Loucy (cell line): Measurements from ENCODE around the gene SUFU.

Experiments used
- EZH2phosphoT487 ChIP-seq: fragments of 200-600 bp; IDR thresholded peaks from 2 replicates; pipeline ENCODE4 v1.6.1; 2018; ENCODE audit warnings: antibody characterized with exemption, mild to moderate bottlenecking, moderate library complexity, borderline replicate concordance
- TF ChIP-seq, protein P1 (sequence below): fragments of 200-600 bp; sonication (generic); conservative IDR thresholded peaks from 2 replicates; pipeline ENCODE4 v1.5.1; 2014; ENCODE audit warnings: mild to moderate bottlenecking, antibody characterized with exemption, low read length

DNA sequence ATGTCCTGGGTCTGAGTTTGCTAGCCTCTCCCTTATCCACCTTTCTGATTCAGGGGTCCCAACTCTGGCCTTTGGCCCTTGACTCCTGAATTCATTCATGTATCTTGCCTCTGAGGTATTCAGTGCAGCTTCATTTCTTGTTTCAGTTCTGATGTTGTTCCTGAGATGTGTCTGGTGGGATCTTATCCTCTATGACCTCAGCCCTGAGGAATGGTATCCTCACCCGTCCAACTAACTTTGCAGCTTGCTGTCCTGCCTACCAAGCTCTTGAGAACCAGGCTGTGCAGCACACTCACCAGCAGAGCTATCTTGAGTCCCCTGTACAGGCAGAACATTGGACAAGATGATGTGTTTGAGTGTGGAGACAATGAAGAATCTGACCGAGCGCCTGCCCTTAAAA lies 13.8 kb downstream of the SUFU start:
- TF ChIP-seq, protein P1, sequence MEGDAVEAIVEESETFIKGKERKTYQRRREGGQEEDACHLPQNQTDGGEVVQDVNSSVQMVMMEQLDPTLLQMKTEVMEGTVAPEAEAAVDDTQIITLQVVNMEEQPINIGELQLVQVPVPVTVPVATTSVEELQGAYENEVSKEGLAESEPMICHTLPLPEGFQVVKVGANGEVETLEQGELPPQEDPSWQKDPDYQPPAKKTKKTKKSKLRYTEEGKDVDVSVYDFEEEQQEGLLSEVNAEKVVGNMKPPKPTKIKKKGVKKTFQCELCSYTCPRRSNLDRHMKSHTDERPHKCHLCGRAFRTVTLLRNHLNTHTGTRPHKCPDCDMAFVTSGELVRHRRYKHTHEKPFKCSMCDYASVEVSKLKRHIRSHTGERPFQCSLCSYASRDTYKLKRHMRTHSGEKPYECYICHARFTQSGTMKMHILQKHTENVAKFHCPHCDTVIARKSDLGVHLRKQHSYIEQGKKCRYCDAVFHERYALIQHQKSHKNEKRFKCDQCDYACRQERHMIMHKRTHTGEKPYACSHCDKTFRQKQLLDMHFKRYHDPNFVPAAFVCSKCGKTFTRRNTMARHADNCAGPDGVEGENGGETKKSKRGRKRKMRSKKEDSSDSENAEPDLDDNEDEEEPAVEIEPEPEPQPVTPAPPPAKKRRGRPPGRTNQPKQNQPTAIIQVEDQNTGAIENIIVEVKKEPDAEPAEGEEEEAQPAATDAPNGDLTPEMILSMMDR, result no peak
- TF ChIP-seq EZH2phosphoT487, result no peak
